Loucy (cell line): ENCODE measurements around the gene GFY.

Source experiments
- H2AFZ ChIP-seq: fragments of 200-600 bp; sonication (generic); 2 replicates; pipeline ENCODE4 v1.6.0; 2016; ENCODE audit warnings: antibody characterized with exemption, mild to moderate bottlenecking, low read length, moderate library complexity
- H3F3A ChIP-seq: fragments of 200-600 bp; 2 replicates; pipeline ENCODE4 v1.6.0; 2016; ENCODE audit warnings: antibody characterized with exemption, low read depth, mild to moderate bottlenecking
- H3K27me3 ChIP-seq: fragments of 200-600 bp; sonication (generic); 2 replicates; pipeline ENCODE4 v1.6.1; 2014; ENCODE audit warnings: low read length, mild to moderate bottlenecking; ENCODE audit not compliant: insufficient read depth, poor library complexity, severe bottlenecking
- H3K36me3 ChIP-seq: fragments of 200-600 bp; sonication (generic); 2 replicates; pipeline ENCODE4 v1.6.1; 2016; ENCODE audit warnings: low read length; ENCODE audit not compliant: insufficient read depth
- H3K4me1 ChIP-seq: fragments of 200-600 bp; sonication (generic); 2 replicates; pipeline ENCODE4 v1.5.1; 2014; ENCODE audit warnings: low read length, mild to moderate bottlenecking; ENCODE audit not compliant: insufficient read depth, poor library complexity, severe bottlenecking
- H3K4me2 ChIP-seq: fragments of 200-600 bp; sonication (generic); 2 replicates; pipeline ENCODE4 v1.6.0; 2014; ENCODE audit warnings: antibody characterized with exemption, low read length, low read depth, mild to moderate bottlenecking; ENCODE audit not compliant: poor library complexity, severe bottlenecking
- H3K4me3 ChIP-seq: fragments of 200-600 bp; sonication (generic); 2 replicates; pipeline ENCODE4 v1.5.1; 2014; ENCODE audit warnings: low read length, mild to moderate bottlenecking, mixed read lengths; ENCODE audit not compliant: poor library complexity, severe bottlenecking
- H3K79me2 ChIP-seq: fragments of 200-600 bp; sonication (generic); 2 replicates; pipeline ENCODE4 v1.6.1; 2014; ENCODE audit warnings: low read length; ENCODE audit not compliant: insufficient read depth
- H3K9ac ChIP-seq: fragments of 200-600 bp; sonication (generic); 2 replicates; pipeline ENCODE4 v1.6.0; 2014; ENCODE audit warnings: mild to moderate bottlenecking, low read depth, low read length, moderate library complexity; ENCODE audit not compliant: poor library complexity, severe bottlenecking
- H3K9me2 ChIP-seq: fragments of 200-600 bp; sonication (generic); replicated peaks from 2 replicates; pipeline ENCODE4 v1.6.1; 2016; ENCODE audit warnings: low read depth, low read length, mixed read lengths
- H3K9me3 ChIP-seq: fragments of 200-600 bp; sonication (generic); 2 replicates; pipeline ENCODE4 v1.6.1; 2014; ENCODE audit warnings: mild to moderate bottlenecking, antibody characterized with exemption, low read length, low read depth; ENCODE audit not compliant: insufficient read depth
- H4K20me1 ChIP-seq: fragments of 200-600 bp; sonication (generic); 2 replicates; pipeline ENCODE4 v1.6.0; 2014; ENCODE audit warnings: antibody characterized with exemption, low read length, mild to moderate bottlenecking; ENCODE audit not compliant: insufficient read depth, poor library complexity, severe bottlenecking
- CTCF ChIP-seq: fragments of 200-600 bp; sonication (generic); conservative IDR thresholded peaks from 2 replicates; pipeline ENCODE4 v1.5.1; 2014; ENCODE audit warnings: mild to moderate bottlenecking, antibody characterized with exemption, low read length
- EZH2phosphoT487 ChIP-seq: fragments of 200-600 bp; IDR thresholded peaks from 2 replicates; pipeline ENCODE4 v1.6.1; 2018; ENCODE audit warnings: antibody characterized with exemption, mild to moderate bottlenecking, moderate library complexity, borderline replicate concordance

The GFY gene

GRCh38 chr19:49407482-49408015 is 17.6 kb upstream of the GFY start:
- no peaks in the 10 kb centered on the region for H3K27me3 ChIP-seq
- H2AFZ ChIP-seq, result no peak overlapping the region
- no peaks in the 10 kb centered on the region for H3K9me3 ChIP-seq
- H3K79me2 ChIP-seq, result no peaks in the 10 kb centered on the region
- peak overlapping the region; percentile 58 for H3K9ac ChIP-seq
- H3K4me1 ChIP-seq, result peaks cover 68% of the 10 kb centered on the region
- no peaks in the 10 kb centered on the region for H3K36me3 ChIP-seq
- H3K4me2 ChIP-seq, result no peak overlapping the region
- no peak overlapping the region for H3K4me3 ChIP-seq
- no peaks in the 10 kb centered on the region for H3F3A ChIP-seq
- H4K20me1 ChIP-seq, result no peaks in the 10 kb centered on the region
- no peak for TF ChIP-seq CTCF
- TF ChIP-seq EZH2phosphoT487, result no peak
- no peaks in the 10 kb centered on the region for H3K9me2 ChIP-seq

DNA sequence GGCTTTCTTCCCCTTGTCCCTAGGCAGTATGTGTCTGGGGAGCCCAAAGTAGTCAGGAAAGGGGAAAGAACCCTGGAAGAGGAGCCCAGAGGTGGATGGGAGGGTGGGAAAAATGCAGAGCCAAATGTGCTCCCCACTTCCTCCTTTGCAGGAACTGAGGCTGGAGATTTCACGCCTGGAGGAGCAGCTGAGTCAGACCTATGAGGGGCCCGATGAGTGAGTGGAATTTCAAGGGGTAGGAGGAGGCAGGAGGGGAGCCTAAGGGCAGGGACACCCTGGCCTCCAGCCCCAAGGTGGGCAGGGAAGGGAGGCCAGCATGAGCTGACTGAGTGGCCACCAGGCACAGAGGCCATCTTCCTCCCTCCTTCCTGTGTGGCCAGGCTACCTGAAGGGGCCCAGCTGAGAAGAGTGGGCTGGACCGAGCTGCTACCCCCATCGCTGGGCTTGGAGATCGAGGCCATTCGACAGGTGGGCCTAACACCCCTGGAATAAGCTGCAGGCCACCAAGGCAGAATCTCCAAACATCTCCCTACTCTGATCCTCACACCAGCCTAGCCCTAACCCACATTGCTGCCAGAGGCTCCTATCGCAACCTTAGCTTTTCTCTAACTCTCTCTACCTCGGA is 16.3 kb upstream of the GFY start:
- TF ChIP-seq CTCF, result no peak
- TF ChIP-seq EZH2phosphoT487, result no peak
- no peaks in the 10 kb centered on the region for H3K27me3 ChIP-seq
- peak overlapping the region; percentile 58 for H3K9ac ChIP-seq
- H3K79me2 ChIP-seq, result no peaks in the 10 kb centered on the region
- H3F3A ChIP-seq, result no peaks in the 10 kb centered on the region
- no peaks in the 10 kb centered on the region for H3K36me3 ChIP-seq
- H3K9me2 ChIP-seq, result no peaks in the 10 kb centered on the region
- peaks cover 74% of the 10 kb centered on the region for H3K4me1 ChIP-seq
- H2AFZ ChIP-seq, result no peak overlapping the region
- no peaks in the 10 kb centered on the region for H3K9me3 ChIP-seq
- H4K20me1 ChIP-seq, result no peaks in the 10 kb centered on the region
- peak overlapping the region; percentile 47 for H3K4me3 ChIP-seq
- peak overlapping the region; percentile 63 for H3K4me2 ChIP-seq

DNA sequence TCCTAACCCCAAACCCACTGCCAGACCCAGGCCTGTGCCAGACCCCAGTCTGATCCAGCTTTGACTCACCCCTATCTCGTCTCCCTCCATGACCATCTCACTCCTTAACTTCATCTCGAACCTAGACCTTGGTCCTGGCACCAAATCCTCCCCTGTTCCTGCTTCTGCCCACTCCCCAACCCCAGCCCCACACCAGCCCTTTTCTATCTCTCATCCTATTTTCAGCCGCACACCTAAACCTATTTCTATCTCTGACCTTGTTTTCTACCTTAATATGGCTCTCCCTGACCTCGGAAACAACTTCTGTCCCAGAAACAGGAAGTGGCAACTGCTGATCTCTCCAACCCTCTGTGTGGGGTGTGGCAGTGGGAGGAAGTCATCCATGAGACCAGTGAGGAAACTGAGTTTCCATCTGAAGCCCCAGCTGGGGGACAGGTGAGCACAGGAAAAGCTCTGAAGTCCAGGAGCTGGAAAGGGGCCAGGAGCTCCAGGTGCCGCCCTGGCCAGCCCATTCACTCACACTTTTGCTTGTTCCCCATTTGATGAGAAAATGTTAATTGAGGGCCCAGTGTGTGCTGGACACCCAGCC is 15.7 kb upstream of the GFY start:
- H3K9me3 ChIP-seq, result no peaks in the 10 kb centered on the region
- peak overlapping the region; percentile 58 for H3K9ac ChIP-seq
- H4K20me1 ChIP-seq, result no peaks in the 10 kb centered on the region
- no peaks in the 10 kb centered on the region for H3K79me2 ChIP-seq
- TF ChIP-seq EZH2phosphoT487 (no peak), CTCF (no peak)
- H3F3A ChIP-seq, result no peaks in the 10 kb centered on the region
- peak overlapping the region; percentile 63 for H3K4me2 ChIP-seq
- H2AFZ ChIP-seq, result peak overlapping the region; percentile 2; the same call in 1 of the 2 replicates
- H3K27me3 ChIP-seq, result no peaks in the 10 kb centered on the region
- peaks cover 75% of the 10 kb centered on the region for H3K4me1 ChIP-seq
- peak overlapping the region; percentile 47 for H3K4me3 ChIP-seq
- H3K9me2 ChIP-seq, result no peaks in the 10 kb centered on the region
- no peaks in the 10 kb centered on the region for H3K36me3 ChIP-seq
